Measurements from ENCODE around the gene CCDC9B.

The CCDC9B gene

DNA sequence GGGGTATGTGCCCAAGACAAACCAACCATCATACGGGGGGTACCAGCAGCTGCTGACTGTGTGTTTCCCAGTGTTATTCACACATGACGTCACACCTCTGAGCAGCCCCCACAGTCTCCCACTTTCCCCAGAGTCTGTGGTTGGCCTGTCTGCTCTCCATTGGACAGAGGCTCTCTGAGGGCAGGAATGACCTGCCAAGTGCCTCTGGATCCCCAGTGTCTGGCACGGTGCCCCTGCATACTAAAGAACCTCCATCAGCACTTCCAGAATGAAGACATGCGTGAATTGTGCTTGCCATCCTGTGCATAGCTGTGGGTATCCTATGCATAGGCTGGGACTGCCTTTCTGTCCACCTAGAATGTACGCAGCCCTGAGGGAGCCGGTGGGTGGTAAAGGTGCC is 3.5 kb upstream of the CCDC9B start:
- no peak for DNase-seq

DNA sequence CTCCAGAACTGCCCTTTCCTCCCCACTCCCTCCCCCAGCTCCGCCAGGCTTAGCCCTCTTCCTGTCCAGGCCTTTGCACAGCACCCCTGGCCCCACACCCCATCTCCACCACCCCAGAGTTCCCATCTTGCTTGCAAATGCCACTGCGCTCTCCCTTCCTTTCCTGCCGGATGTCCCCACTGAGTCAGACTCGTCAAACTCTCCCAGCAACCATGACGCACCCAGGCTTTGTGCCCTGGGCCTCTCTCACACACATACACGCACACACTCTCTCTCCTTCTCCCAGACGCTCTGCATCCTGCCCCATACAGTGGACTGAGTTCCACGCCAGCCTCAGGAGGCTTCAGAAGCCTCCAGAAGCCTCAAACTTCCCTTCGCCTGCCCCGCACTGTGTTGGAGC is 2.8 kb upstream of the CCDC9B start:
- no peak for DNase-seq

DNA sequence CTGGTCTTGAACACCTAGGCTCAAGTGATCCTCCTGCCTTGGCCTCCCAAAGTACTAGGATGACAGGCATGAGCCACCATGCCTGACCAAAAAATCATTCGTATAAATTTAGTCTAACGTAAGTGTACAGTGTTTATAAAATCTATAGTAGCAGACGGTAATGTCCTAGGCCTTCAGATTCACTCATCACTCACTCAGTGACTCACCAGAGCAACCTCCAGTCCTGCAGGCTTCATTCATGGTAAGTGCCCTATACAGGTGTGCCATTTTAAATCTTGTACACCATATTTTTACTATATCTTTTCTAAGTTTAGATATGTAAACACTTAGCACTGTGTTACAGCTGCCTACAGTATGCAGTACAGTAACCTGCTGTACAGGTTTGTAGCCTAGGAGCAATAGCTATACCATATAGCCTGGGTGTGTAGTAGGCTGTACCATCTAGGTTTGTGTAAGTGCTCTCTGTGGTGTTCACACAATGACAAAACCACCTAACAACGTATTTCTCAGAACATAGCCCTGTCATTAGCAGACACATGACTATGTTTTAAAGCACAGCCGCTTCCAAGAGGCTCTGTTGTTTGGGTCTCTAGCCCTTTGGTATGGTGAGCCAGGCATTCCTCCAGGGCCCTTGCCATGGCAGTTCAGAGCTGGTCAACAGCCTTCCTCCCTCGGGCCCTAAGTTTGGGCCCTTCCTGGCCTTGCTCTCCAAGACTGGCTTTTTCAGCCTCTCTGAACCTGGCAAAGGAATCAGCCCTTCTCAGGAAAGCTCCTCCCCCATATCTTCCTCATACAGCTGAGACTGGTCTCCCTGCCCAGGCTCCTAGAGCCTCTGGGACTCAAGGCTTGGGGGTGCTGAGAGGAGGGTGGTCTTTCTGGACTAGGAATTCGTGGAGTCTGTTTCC is 1.9 kb upstream of the CCDC9B start:
- DNase-seq: no peak

DNA sequence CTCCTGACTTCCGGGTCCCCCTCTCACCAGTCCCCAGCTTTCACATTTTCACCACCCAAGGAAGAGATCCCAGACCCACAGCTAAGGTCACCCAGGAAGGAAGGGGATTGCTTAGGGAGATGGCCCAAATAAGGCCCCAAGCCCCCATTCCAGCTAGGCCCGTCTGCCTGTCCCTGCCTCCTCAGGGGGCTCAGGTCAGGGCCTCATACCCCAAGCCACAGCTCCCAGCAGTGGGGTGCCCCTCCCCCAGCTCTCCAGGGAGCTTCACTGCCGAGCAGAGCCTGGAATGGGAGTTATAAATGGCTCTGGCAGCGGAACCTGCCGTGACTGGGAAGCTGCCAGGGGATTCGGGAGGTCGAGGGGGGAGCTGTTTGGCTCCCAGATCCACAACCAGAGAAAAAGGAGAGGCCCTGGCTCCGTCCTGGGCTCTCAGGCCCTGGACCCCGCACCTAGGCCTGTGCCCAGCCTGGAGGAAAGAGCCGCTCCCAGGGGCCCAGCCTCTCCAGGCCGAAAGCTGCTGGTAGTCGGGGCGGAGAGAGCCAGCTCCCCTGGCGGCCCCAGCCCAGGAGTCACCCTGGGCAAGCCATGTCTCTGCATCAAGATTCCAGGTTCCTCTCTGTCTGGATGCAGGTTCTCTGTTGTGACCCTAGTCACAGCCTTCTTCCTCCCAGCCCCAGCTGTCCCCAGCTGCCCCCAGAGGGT is 550 bp downstream of the CCDC9B start:
- DNase-seq: no peak

DNA sequence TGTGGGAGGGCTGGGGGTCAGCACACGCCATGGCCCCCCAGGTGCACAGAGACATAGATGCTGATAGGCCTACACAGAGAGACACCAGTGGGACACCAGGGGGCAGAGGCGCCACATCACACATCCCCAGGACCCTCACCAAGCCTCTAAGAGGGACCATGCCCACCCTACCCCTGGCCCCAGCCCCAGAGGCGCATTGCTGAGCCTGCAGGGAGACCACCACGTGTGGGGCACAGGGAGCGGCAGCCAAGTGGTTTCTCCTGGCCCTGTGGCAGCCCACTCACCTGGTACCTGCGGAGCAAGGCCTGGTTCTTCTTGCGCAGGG is 1.2 kb downstream of the CCDC9B start:
- no peak for DNase-seq

DNA sequence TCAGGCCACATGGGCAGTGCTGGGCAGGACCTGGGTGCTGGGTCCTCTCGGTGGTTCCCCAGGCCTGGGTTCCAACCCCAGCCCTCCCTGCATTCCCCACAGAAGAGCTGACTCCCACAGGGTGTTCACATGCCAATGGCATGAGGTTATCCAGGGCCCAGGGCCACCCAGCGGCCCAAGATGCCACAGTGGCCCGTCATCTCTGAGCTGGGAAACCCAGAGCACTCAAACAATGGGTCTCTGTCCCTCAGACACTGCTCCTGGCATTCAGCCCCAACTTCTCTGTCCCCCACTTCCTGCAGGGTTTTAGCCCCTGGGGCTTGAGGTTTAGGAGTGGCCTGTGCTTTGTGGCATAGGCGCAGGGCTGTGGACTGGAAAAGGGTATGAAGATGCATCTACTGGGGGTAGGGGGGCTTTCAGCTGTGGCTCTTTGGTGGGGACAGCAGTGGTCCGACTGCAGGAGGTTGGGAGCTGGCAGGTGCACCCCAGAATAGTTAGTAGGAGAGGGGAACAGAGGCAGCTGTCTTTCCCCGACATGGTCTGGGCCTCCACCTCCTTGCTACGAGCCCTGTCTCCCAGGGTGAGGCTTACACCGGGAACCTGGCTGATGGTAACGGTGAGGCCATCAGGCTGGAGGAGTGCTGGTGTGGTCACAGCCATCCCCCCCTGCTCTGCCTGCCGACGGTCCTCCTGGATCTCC is 1.7 kb downstream of the CCDC9B start:
- DNase-seq: no peak

DNA sequence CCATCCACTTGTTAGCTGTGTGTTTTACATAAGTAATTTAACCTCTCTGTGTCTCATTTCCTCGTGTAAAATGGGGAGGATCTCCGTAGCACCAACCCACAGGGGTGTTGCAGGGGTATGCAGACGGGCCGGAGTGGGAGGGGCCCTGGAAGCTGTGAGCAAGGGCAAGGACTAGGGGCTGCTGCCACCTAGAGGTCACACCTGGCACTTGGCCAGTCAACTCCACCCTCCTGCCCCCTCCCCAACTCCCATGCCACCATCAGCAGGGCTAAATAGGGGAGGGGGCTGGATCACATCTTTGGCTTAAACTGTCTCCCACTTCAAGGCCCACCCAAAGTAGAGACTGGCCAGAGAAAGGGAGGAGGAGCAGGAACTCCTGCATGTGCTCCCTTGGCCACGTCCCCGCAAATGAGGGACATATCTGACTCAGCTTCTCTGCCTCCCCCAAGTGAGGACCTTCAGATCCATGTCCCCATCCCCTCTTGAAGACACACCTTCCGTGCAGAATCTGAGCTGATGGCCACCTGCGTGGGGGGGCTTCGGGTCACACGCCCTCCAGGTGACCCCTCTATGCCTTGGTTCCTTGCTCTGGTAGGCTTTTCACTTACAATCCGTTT is 2.6 kb downstream of the CCDC9B start:
- no peak for DNase-seq

DNA sequence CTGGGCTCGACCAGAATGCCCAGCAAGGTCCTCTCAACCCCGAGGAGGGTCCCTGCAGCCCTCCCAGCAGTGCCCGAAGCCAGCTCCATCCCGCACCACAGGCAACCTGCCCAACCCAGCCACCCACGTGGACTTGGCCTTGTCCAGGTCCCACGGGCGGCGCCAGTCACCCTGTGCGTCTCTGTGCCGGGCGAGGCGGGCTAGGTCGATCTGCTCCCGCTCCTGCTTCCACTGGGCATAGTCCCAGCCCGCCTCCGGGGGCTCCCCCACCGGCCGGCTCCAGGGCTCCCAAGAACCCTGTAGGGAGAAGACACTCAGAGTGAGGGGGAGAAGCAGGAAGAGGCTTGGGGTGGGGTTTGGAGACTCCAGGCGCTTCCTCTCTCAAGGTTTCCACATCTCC is 3.1 kb downstream of the CCDC9B start:
- no peak for DNase-seq

DNA sequence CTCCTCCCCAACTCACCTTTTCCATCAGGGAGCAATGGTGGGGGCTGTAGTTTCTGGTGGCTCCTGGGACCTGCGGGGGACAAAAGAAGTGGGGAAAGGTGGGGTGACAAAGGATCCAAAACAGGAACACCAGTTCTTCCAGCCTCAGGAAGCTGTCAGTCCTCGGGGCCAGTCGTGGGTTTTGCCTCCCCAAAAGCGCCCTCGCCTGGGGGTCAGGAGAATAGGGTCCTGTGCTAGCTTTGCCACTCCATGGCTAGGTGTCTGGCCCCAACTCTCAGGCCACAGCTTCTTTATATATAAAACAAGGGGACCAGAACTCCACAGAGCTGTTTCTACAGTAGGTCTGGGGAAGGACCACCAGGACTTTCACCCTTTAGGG is 4.0 kb downstream of the CCDC9B start:
- DNase-seq: no peak

DNA sequence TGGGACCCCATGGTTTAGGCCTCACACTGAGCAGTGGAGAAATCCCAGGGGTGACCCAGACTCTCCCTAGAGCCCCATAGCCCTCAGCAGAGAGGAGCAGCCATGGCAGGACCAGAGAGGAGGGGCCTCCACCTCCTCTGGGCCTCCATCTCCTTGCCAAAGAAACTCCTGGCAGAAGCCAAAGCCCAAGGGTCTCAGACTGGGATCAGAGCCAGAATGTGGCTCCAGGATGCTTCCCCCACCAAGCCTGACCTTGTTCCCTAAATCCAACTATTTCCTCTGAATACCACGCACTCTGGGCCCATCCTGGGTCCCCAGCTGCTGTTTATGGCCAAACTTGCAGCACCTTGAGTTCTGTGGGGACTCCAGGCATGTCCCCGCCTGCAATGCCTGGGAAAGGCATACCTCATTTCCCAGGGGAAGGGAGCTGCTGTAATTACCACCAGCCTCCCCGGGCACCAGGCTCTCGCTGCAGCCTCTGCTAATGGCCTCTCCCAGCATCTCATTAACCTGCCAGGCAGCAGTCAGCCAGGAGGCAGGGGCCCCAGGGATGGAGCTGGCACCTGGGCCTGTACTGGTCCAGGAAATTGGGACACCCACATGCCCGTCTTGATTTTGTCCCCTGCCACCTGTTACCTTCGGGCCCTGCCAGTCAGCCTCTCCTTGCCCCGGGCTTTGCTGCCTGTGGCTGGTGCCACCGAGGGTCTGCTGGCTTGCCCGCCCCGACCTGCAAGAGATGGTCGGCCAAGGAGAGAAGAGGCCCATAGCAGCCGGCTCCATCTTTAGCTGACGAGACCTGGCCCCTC is 4.6 kb downstream of the CCDC9B start:
- no peak for DNase-seq

DNA sequence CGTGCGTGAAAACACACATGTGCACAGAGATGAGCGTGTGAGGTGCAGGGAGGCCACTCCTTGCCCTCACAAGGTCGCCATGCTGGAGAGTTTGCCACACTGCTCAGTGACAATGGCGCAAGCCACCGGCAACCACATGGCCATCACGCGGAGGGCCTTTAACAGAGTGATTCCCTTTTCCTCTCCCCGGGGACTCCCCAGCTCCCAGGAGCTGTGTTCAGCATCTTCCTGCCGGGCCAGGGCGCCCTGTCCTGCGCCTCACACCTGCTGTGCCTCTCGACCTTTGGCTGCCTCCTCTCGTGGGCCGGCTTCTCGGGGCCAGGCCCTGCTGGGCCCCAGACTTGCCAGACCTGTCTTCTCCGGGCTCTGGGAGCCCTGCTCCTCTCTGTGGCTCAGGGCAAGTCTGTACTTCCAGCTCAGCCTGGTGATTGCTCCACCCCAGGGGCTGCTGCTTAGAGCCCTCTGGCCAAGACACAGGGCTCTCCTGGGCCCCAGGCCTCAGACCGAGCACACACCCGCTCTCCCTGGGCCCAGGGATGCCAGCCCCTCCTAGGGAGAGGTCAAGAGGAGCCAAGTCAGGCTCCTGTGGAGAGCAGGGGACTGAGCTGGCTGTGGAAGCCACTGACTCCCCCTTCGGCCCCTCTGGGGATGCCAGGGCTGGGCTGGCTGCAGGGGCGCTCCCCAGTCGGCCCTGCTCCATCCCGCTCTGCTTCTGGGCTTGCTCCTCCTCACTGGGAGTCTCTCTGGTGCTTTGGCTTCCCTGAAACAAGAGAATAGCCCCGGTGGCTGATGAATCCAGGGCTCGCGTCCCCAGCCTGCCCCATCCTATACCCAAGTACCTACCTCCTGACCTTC is 5.6 kb downstream of the CCDC9B start:
- DNase-seq: no peak

DNA sequence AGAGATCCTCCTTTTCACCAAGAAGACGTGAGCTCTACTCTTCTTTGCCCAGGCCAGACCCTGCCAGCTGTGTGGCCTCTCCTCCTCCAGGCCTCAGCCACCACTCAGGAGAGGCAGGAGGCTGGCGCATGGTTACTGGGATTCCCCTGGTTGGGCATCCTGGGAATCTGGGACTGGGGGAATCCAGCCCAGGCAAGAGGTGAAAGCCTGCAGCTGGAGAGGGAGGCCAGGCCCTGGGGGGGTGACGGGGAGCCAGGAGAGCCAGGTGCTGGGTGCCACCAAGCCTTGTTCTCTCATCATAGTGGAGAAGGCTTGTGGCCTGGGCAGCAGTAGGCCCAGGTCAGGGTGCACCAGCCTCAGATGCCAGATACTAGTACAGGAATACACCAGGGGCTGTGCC is 6.2 kb downstream of the CCDC9B start:
- no peak for DNase-seq

DNA sequence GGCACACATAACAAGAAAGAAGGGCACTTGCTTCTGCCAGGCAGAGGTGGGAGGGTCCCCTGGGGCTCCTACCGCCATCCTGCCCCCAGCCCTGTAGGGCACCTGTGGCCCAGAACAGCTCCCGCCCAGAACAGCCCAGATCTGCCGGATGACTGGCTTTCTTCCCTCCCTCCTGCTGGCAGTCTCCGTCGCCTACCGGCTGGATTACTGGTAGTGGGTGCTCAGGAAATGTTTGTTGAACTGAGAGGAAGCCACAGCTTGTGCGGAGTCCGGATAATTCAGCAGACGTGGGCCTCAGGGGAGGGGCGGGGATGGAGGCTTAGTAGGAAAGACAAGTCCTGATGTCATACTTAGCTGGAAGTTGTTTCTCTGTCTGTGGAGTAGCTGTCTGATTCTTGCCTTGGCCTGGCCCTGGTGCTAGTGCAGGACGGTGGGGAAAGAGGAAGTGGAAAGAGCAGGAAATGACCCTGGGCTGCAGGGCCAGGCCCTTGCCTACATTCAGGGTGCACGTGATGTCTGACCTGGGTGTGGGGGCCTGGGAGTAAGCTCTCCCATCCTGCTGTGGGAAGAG is 6.7 kb downstream of the CCDC9B start:
- DNase-seq: no peak

DNA sequence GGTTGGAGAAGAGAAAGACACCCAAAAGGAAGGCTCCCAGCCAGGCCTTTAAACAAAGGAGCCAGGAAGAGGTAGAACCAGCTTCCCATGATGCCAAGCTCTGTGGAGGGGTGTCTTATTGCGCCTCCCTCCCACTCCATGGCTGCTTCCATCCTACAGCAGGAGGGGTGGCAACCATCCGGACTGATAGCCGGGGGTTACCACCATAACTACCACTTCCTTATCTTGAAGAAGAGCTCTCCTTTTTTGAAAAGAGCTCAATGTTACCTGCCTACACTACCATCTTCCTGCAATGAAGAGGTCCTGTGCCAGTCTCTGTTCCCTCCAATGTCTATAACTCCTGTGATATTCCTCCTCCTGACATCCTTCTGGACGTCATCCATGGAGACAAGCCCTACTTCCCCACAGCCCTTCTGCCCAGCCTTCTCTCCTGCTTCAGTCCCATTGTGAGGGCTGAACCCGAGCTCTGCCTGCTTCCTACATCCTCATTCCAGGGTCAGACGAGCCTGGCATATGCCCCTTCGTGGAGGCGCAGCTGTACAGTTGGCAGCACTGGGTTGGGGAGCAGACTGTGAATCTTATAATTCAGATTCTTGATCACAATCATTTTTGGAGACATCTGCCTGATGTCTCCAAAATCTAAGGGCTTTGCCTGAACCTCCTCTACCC is 8.5 kb downstream of the CCDC9B start:
- no peak for DNase-seq

DNA sequence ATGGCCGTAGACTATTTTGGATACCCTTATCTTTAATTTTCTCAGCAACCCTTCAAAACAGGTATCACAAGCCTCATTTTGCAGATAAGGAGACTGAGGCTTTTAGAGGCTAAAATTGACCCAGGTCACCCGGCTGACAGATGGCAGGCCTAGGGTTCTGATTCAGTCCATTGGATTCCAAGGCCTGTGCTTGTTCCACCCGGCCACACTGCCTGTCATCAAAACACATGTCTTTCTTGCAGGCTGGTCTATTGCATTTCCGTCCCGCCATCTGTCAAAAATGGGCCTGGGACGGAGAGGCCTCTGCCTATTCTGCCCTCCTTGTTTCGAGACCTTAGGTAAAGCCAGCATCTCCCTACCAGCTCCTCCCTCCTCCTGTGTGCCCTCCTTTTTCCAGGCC is 9.1 kb downstream of the CCDC9B start:
- no peak for DNase-seq

DNA sequence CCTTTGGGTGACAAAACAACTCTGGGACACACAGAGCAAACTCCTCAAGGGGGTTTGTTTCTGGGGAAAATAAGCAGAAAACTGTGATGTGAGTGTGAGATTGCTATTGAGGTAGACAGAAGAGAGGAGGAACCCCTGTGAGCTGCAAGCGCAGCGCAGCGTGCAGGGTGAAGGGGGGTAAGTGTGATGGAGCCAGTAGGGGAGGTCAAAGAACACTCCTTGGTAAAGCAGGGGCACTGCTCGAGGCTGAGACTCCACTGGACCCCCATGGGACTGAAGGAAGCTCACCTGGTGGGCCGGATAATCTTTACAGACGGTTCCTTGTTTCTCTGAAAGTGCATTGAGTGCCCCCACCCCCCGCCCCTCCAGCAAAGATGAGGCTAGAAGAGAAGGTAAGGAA is 9.7 kb downstream of the CCDC9B start:
- DNase-seq: no peak

DNA sequence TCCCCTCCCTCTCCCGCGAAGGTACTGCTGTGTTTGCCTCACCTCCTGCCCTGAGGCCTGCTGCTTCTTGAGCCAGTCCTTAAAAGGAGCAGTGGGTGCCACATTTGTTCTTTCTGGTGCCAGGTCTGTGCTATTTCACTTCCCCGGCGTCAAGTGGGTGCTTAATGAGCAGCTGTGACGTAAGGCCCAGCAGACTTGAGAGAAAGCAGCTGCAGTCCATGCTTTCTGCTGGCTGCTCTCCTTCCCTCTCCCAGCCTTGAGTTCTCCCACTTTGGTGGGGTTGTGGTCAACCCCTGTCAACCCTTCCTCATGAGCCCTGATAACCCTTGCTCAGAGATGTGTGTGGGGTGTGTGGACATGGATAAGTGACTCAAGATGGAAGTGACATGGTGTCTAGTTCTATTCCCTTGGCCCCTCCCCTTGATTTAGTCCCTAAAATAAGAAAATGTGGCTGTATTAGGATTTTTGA is 10.3 kb downstream of the CCDC9B start:
- no peak for DNase-seq

DNA sequence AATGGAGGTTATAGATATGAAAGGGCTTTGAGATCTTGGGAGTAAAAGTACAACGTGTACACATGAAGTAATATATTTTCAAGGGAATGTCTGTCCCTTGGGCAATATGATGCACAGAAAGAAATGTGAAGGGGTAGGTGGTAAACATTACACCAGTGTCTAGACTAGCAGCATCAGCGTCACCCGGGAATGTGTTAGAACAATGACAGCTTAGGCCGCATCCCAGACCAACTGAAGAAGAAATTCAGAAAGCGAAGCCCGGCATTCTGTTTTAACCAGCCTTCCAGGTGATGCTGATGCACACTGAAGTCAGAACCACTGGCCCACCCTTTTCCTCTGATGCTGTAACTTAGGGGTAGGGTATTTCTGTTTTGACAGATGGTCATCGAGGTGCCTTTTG is 10.9 kb downstream of the CCDC9B start:
- no peak for DNase-seq

DNA sequence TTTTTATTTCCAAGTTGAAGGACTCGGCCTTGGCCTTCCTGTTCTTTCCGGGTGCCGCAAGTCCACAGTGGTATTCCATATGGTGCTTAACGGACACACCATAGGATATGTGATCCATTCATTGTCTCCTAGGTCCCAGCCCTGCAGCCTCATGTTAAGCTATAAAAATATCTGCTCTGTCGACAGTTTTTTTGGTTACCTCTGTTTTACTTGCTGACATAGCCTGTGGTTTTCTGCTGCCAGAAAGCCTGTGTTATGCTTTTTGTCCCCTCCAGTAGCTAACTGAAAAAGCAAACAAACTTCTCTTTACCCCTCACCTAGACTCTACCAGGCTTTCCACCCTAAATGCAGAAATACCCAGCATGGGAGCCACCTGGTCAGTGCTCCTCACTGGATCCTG is 12.0 kb downstream of the CCDC9B start:
- DNase-seq: no peak

DNA sequence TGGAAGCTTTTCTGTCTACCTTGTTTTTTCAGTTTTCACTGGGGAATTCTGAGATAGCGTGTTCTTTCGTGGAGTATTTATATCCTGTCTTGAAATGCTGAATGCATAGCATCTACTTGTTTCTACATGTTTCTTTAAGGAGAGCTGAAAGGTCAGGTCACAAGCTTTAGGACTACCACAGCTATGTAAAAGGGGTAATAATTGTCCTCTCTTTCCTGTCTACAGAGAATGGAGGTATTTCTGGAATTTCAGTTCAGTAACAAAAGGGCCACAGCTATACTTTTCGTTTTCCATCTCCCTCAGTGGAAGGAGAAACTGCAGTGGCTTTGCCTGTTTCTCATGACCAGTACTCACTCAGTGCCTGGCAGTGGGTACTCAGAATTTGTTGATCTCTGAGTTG is 12.6 kb downstream of the CCDC9B start:
- no peak for DNase-seq

DNA sequence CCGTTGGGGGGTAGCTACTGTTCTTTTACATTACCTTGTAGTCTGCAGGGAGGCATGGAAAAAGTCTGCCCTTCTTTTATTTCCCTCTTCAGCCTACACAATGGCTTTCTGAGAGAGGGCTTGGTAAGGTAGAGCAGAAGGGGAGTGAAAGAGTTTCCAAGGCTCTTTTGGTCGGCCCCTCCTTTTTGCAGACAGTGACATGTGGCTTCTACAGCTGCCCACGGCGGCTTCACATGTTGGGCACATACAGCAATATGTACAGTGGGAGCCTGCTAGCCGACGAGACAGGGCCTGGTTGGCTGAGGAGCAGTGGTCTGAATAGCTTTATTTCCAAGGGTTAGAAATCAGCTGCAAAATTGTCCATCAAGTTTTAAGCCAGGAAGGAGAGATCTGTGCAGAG is 13.3 kb downstream of the CCDC9B start:
- DNase-seq: no peak

All from cortex of kidney (tissue), 1 donor.